Neural progenitor cell (in vitro differentiated cells): Measurements from ENCODE around the gene ALX3.

Experiments used
- CTCF ChIP-seq: fragments of 200-600 bp; sonication (generic); IDR thresholded peaks from 2 replicates; pipeline ENCODE4 v1.5.1; 2017; ENCODE audit warnings: antibody characterized with exemption, mild to moderate bottlenecking
- EZH2 ChIP-seq: fragments of 200-600 bp; sonication (generic); IDR thresholded peaks from 2 replicates; pipeline ENCODE4 v1.6.1; 2017; ENCODE audit warnings: antibody characterized with exemption, mild to moderate bottlenecking, moderate library complexity

- TF ChIP-seq CTCF (no peak), EZH2 (peak; percentile 100)
Measured at GRCh38 chr1:110069404-110070281, 829 bp downstream of the ALX3 start.
